Lung (tissue), 12 donors: ENCODE results near the gene GLB1L. TPM values are rescaled to one million over a fixed set of nuclear protein-coding genes. Genes with fewer than 3 reads are reported as not detected.

Experiments
- ATAC-seq: fragments of 200-7000 bp; cut with Tn5 transposase; one replicate; pipeline ENCODE4 v1.9.1; 2020; ENCODE audit warnings: moderate number of reproducible peaks; ENCODE audit not compliant: insufficient read depth, low FRiP score
- DNase-seq, 3 donors: peaks; one replicate each; pipeline ENCODE4 v3.0.0-alpha.2; 2013 to 2017
- H3K27ac ChIP-seq, 2 donors: one replicate each; pipeline ENCODE4 v1.5.1; 2013; ENCODE audit warnings: mild to moderate bottlenecking in 2 of 2, moderate library complexity in 2 of 2, control low read depth in 1 of 2, inconsistent platforms in 1 of 2, low read depth in 1 of 2, low read length in 1 of 2
- H3K27me3 ChIP-seq, 3 donors: one replicate each; pipeline ENCODE4 v1.5.1; 2013; ENCODE audit warnings: low read length in 2 of 3; ENCODE audit not compliant: control insufficient read depth in 3 of 3, insufficient read depth in 3 of 3
- H3K36me3 ChIP-seq, 4 donors: one replicate each; pipeline ENCODE4 v1.5.1; 2013; ENCODE audit warnings: low read length in 4 of 4, mild to moderate bottlenecking in 1 of 4, moderate library complexity in 1 of 4; ENCODE audit not compliant: control insufficient read depth in 4 of 4, insufficient read depth in 4 of 4
- H3K4me1 ChIP-seq, 5 donors: one replicate each; pipeline ENCODE4 v1.5.1; 2013; ENCODE audit warnings: low read length in 5 of 5, mild to moderate bottlenecking in 2 of 5, moderate library complexity in 1 of 5; ENCODE audit not compliant: control insufficient read depth in 5 of 5, insufficient read depth in 5 of 5
- H3K4me3 ChIP-seq: one replicate; pipeline ENCODE4 v1.5.1; 2013; ENCODE audit warnings: mild to moderate bottlenecking, control low read depth, moderate library complexity
- H3K9ac ChIP-seq, 2 donors: one replicate each; pipeline ENCODE4 v1.5.1; 2013; ENCODE audit warnings: low read length in 2 of 2, control low read depth in 1 of 2; ENCODE audit not compliant: insufficient read depth in 1 of 2
- H3K9me3 ChIP-seq, 4 donors: one replicate each; pipeline ENCODE4 v1.5.1; 2013; ENCODE audit warnings: low read length in 3 of 4, mild to moderate bottlenecking in 1 of 4, moderate library complexity in 1 of 4; ENCODE audit not compliant: control insufficient read depth in 4 of 4, insufficient read depth in 3 of 4
- CTCF ChIP-seq: IDR thresholded peaks from 2 replicates; pipeline ENCODE4 v1.5.1; 2012; ENCODE audit warnings: mild to moderate bottlenecking; ENCODE audit errors: control extremely low read depth, extremely low read depth
- WGBS, 2 donors: extraction: QIAGEN DNeasy Blood & Tissue Kit; methylation state at CpG; one replicate each; pipeline ENCODE4 v1.1.7; 2013; 5-methylcytosine and 5-hydroxymethylcytosine counted together
- polyA plus RNA-seq, 2 donors: library from polyadenylated mRNA; stranded (reverse); fragments of 200-250 nt; gene quantifications; one replicate each; pipeline ENCODE4 v1.2.1, GENCODE V29; 2013
- total RNA-seq, 2 donors: library from RNA; depleted of rRNA in 1 of 2; stranded (reverse); fragments of >200 nt in 1 of 2; gene quantifications; one replicate each; pipeline ENCODE4 v1.2.1, GENCODE V29; 2014 to 2021
- donor health status: control.
- donor health status: control.
- donor health status: Bipolar disorder and iron deficiency.
- donor health status: healthy.
- donor health status: DM: yes; HTN: yes; CAD: no.

The GLB1L gene
- total and polyA plus RNA-seq, 4 donors, result 7.5 to 18.7 (median 13.6) TPM

GRCh38 chr2:219290381-219291171 lies 45.3 kb upstream of the GLB1L start:
- DNase-seq, result no peak

GRCh38 chr2:219289537-219290361 lies 44.5 kb upstream of the GLB1L start:
- WGBS, 2 donors, result 51 to 65% methylated on average over 16 of the region's 16 CpGs
- no peak overlapping the region for H3K9ac ChIP-seq
- no peak overlapping the region for H3K27ac ChIP-seq
- H3K27me3 ChIP-seq, result no peaks in the 10 kb centered on the region
- ATAC-seq, result peak; percentile 32
- DNase-seq, result peak; percentile 81 to 87 (median 81)
- H3K4me3 ChIP-seq, result no peak overlapping the region
- no peak for TF ChIP-seq CTCF
- H3K9me3 ChIP-seq, result no peaks in the 10 kb centered on the region
- H3K4me1 ChIP-seq, result peaks cover 0 to 9% (median 0%) of the 10 kb centered on the region in 5 donors
- peaks cover 0 to 13% (median 7%) of the 10 kb centered on the region in 4 donors for H3K36me3 ChIP-seq

More at GRCh38 chr2:219290381-219291171, 45.3 kb upstream of the GLB1L start:
- Histone ChIP-seq H3K9ac (no peak overlapping the region), H3K27ac (no peak overlapping the region), H3K4me1 (peaks cover 0 to 13% (median 4%) of the 10 kb centered on the region in 5 donors), H3K4me3 (no peak overlapping the region), H3K36me3 (peaks cover 0 to 6% (median under 1%) of the 10 kb centered on the region in 4 donors), H3K27me3 (peaks cover 0 to 5% (median 0%) of the 10 kb centered on the region in 3 donors), H3K9me3 (no peaks in the 10 kb centered on the region)
- TF ChIP-seq CTCF, result no peak
- WGBS, 2 donors, result 88 to 92% methylated on average over 16 of the region's 16 CpGs
- no peak for ATAC-seq

DNA sequence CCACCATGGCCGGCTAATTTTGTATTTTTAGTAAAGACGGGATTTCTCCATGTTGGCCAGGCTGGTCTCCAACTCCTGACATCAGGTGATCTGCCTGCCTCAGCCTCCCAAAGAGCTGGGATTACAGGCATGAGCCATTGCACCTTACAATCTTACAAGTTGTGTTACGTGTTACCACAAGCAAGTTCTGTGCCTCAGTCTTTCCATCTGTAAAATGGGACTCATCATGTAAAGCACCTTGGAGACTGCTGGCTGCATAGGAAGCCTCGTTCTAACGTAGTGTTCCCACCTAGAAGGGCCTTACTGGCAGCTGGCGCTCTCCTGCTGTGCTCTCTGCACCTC lies 43.9 kb upstream of the GLB1L start:
- H3K27me3 ChIP-seq, result no peaks in the 10 kb centered on the region
- DNase-seq (no peak), ATAC-seq (no peak)
- H3K27ac ChIP-seq, result no peak overlapping the region
- no peak for TF ChIP-seq CTCF
- H3K36me3 ChIP-seq, result peaks cover 0 to 19% (median 10%) of the 10 kb centered on the region in 4 donors
- WGBS, 2 donors, result 74 to 85% methylated on average over 6 of the region's 6 CpGs
- no peak overlapping the region for H3K4me3 ChIP-seq
- no peaks in the 10 kb centered on the region for H3K9me3 ChIP-seq
- H3K9ac ChIP-seq, result no peak overlapping the region
- H3K4me1 ChIP-seq, result peaks cover 0 to 9% (median 0%) of the 10 kb centered on the region in 5 donors
